IPS-18c (cell line): ENCODE measurements around the gene AGPAT4.

ENCODE experiments used
- H3K4me3 ChIP-seq: 2 replicates; pipeline ENCODE4 v1.7.0; 2013; ENCODE audit warnings: low read depth, mild to moderate bottlenecking, low read length, moderate library complexity; ENCODE audit not compliant: insufficient read depth
- H3K9me3 ChIP-seq: one replicate; pipeline ENCODE4 v1.6.1; 2013; ENCODE audit warnings: mild to moderate bottlenecking, low read length, moderate library complexity; ENCODE audit not compliant: control insufficient read depth, insufficient read depth

The AGPAT4 gene

DNA sequence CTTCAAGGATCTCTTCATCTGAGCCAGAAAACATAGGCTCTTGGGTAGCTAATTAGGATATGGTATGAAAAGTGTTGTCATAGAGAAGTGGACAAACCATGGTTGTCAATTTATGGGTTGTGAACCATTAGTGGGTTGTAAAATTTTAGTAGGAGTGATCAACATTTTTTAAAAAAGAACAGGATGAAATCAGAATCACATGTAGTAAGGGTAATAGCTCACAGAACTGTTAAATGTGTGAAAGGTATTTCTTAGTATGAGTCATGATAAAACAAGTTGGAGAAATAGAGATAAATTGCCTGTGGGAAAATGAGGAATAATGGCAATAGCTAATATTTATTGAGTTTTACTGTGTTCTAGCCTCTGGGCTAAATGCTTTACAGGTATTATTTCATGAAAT is 168.9 kb downstream of the AGPAT4 start:
- H3K4me3 ChIP-seq = no peak overlapping the region
- H3K9me3 ChIP-seq = no peaks in the 10 kb centered on the region

DNA sequence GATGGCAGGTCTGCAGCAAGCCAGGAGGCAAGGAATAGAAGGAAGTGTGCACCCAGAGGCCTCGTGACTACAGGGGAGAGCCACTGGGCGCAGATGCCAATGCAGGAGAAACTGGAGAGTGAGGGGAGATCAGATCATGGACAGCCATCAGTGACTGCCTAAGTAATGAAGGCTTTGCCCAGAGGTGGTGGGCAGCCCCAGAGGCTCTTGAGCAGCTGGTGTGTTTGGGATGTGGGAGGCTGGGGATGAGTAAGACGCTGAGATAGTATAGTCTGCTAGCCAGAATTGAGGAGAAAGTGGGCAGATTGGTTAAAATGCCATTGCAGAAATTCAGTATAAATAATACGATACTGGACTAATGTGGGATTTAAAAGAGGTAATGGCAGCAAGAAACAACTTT is 170.4 kb downstream of the AGPAT4 start:
- Histone ChIP-seq H3K4me3 (no peak overlapping the region), H3K9me3 (no peaks in the 10 kb centered on the region)

DNA sequence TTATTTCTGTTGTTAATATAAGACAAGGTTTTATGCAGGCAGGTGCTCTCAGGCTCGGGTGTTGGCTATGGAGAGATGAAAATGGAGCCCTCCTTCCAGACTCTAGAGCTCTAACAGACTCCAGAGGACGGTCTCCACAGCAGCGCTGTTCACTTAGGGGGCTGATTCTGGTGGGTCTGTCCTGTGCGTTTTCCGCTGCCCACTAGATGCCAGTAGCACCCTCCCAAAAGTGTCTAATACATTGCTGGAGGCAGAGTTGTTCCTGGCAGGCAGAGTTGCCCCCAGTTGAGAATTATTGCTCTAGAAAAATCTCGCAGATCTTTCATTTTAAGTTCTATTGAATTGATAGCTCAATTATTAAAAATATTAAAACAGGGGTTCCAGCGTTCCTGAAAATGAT is 172.3 kb downstream of the AGPAT4 start:
- H3K9me3 ChIP-seq = no peaks in the 10 kb centered on the region
- H3K4me3 ChIP-seq = no peak overlapping the region

DNA sequence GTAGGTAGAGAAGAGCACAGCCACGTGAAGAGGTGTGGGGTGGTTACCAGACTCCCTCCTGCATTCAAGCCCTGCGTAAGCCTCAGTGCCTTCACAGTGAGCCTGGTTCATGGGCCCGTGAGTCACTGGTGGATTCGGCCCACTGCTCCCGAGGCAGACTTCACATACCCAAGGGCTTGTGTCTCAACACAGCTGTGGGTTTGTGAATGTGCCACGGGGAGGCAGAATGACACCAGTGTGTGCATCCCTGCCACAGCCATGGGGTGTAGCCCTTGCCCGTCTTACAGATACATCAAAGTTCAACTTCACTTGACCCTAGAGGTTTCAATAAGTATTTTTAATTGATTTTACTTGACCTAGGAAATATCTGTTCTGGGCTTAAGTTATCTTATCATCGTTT is 173.8 kb downstream of the AGPAT4 start:
- Histone ChIP-seq H3K9me3 (no peaks in the 10 kb centered on the region), H3K4me3 (no peak overlapping the region)

DNA sequence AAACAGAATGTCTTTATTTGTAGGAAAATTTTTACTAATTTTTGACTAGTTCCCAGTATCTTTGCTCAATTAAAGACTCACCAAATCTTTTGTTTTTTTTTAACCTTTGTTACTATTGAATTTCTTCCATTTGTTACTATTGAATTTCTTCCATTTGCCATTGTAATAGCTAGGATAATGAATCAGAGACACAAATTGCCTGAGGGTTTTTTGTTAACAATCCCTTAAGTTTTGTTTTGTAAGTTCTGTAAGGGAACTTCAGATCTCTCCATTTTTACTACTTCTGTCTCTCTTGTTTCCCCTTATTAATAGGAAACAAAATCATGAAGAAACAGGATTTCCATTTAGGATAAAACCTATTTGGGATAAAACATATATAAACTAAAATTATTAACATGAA is 177.9 kb downstream of the AGPAT4 start:
- H3K9me3 ChIP-seq = no peaks in the 10 kb centered on the region
- H3K4me3 ChIP-seq = no peak overlapping the region

DNA sequence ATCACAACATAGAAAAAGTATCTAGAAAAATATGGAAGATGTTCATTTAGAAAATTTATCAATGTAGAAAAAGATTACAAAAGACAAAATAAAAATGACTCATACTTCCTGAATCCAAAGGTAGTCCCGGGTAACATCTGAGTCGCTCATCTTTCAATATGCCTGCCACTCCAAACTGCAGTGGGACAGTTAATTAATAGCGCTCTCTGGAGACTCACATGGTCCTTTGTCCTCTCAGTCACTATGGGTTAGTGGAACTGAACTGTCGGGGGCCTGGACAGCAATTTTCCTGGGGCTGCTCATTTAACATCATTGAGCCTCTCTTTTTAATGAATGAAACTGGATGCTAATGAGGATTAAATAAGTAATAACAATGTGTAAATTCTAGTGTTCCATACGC is 178.9 kb downstream of the AGPAT4 start:
- no peaks in the 10 kb centered on the region for H3K9me3 ChIP-seq
- no peak overlapping the region for H3K4me3 ChIP-seq

DNA sequence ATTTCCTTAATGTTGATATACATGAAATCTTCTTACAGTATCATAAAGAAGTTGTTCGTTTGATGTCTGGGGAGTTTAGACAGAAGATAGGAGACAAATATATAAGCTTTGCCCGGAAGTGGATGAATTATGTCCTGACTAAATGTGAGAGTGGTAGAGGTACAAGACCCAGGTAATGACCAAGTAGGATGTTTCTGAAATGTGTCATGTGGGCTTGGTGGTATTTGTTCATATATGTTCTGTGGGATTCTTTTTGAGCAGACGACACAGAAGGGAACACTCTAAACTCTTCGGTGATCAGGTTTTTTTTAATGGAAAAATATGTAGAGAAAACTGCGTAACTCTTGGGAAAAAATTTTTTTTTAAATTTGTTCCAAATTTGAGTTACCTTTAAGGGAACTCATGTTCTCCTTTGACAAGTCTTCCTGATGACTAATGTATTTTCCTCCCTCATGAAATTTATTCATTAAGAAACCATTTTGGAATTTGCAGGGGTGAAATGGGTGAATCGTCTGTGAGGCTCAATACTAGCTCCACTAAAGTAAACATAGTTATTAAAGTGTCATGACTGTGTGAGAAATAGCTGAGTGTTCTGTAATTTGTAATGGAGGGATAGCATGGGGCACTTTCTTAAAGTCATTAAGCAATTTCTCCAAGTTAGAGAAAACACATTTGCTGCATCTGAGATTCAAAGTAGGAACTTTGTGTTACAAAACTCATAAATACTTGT is 181.7 kb downstream of the AGPAT4 start:
- H3K9me3 ChIP-seq = no peaks in the 10 kb centered on the region
- no peak overlapping the region for H3K4me3 ChIP-seq

DNA sequence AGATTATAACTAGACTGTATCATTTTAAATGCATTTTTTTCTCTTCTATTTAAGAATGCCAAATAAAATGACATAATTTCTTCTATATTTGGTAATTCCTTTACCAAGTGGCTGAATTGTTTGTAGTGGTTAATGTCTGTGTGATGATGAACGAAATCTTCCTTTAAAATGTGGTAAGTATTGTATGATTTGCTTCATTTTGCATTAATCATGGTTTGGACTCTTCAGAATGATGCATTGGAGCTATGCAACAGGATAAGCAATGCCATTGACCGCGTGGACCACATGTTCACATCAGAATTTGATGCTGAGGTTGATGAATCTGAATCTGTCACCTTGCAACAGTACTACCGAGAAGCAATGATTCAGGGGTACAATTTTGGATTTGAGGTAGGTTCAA is 182.7 kb downstream of the AGPAT4 start:
- no peaks in the 10 kb centered on the region for H3K9me3 ChIP-seq
- H3K4me3 ChIP-seq = no peak overlapping the region

DNA sequence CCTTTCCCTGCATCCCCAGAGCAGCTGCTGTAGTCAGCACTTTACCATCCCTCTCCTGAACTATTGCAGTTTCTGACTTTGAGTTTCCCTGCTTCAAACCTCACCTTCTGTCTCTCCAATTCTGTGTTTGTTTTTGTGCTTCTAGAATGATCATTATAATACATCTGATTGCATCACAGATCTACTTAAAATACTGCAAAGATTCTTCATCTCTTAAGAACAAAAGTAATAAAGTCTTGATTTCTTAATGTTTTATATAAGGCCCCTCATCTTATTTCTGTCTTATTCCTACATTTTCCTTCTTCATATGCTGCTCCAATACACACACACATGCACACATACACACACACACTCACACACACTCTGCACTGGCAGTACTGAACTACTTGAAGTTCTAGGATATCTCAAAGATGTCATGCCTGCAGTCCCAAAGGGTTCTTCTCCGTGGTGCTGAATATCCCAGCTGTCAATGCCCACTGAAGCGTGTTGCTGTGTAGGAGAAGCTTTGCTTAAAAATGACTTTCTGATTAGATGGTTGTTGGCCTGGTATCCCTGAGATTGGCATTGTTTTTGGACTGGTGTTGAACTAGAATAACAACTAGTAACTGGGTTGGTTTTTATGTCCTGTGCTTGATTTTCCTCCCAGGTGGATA is 185.1 kb downstream of the AGPAT4 start:
- H3K4me3 ChIP-seq = no peak overlapping the region

DNA sequence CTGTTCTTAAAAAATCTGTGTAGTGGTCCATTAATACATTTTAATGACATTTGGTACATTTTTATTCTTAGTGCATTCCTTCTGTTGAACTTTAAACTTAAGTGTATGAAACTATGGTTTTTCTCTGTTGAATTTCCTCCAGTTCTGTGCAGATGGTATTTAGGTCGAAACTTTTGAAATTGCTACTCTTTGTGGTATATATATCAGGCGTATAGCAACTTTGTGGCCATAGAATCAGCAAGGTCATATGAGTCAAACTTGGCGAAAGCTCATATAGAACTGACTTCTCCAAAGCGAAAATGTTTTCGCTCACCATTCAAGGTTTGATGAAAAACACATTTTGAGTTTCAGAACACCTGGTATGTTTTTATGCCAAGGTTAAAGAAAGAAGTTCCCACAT is 188.6 kb downstream of the AGPAT4 start:
- Histone ChIP-seq H3K4me3 (no peak overlapping the region), H3K9me3 (no peaks in the 10 kb centered on the region)

More for the DNA sequence above, 185.1 kb downstream of the AGPAT4 start:
- no peaks in the 10 kb centered on the region for H3K9me3 ChIP-seq

DNA sequence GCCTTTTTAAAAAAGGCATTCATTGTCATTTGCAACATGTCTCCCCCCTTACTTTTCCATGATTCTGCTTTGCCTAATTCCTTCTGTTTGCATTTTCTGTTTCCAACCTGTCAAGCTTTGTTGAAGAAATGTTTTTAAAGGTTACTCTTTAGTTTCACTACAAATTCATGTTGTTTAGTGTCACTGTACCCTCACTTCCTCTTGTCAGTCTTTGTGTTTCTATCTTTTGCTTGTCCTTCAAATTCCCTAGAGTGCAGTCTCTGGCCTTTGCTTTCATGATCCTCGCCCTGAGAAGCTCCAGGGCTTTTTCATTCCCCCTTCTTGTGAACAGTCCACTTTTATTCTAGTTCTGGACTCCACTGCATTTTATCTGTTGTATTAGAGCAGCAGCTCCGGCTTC is 191.6 kb downstream of the AGPAT4 start:
- H3K9me3 ChIP-seq = no peaks in the 10 kb centered on the region
- H3K4me3 ChIP-seq = no peak overlapping the region

DNA sequence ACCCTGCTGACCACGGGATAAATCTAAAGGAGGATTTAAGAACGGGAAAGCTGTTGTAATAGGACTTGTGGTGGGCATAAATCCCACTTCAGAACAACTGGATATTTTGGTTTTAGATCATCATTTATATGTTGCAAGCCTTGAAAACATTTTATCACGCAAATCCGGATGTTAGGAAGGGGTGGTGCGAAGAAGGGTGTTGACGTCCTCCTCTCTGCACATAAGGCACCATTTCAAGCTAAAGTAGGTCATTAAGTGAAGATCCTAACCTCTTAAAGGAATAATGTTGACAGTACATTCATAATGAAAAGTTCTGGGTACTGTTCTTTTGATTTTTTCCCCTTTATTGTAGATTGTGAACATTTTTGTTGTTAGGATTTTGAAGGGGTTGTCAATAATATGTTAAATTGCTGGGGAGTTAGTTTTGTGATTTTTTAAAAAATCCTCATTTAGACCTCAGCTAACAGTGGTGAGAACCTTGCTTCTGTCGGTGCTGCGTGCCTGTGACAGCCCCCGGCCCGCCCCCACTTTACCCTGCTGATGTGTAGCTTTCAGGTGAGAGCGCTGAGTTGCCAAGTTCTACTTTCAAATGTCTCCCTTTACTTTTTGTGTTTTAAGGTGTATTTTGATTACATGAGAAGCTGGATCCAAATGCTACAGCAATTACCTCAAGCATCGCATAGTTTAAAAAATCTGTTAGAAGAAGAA is 193.4 kb downstream of the AGPAT4 start:
- H3K4me3 ChIP-seq = no peak overlapping the region
- H3K9me3 ChIP-seq = no peaks in the 10 kb centered on the region
